ENCODE measurements around the gene GCGR.
A peak's percentile ranks its signal among the peaks of the same experiment; 100 is the strongest.
"Not testable (repeated sequence)": the region's sequence is repeated elsewhere in the genome, so short reads cannot be mapped to it uniquely, and the experiment has no call there.

GCGR gene

GRCh38 chr17:81832608-81833159 is 28.7 kb downstream of the GCGR start:
- peak; percentile 30 to 43 for DNase-seq (ENCODE audit: low read depth in 2 of 2)

DNA sequence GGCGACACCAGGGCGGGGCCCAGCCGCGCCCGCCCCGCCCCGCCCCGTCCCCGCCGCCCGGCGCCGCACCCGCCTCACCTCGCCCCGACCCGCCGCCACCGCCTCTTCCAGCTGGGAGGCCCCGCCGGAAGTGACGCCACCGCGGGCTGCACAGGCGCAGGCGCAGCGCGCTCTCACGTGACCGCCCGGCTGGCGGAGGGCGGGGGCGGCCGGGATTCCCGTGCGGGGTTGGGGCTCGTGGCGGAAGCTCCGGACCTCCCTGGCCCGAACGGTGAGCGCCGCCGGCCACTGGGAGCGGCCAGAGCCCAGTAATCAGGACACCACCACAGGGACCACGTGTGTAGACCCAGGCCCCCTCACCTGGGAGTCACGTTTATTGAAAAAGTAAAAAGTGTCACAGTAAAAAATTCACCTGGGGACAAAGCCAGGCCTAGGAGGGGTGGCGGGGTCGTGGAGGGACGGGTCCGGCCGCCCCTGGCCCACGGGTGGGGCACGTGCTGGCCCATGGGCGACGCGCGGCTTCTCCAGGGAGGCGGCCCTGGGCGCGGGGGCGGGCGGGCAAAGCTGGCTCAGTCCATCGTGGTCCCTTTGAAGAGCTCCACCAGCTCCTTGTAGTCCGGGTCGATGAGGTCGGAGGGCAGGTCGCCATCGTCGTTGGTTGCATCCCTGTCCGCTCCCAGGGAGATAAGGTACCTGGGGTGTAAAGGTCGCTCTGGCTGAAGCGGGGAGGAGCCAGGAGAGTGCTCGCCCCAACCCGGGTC is 29.4 kb downstream of the GCGR start, which contains the start of gene MCRIP1:
TSS of gene MCRIP1 (minus strand) at position 132 of the 761 bp plus-strand sequence. CDS start 8,785 bp downstream, outside the sequence.
- peak; percentile 96 for DNase-seq (ENCODE audit: low read depth in 2 of 2)

GRCh38 chr17:81833921-81834830 is 30.2 kb downstream of the GCGR start:
- DNase-seq (ENCODE audit: low read depth in 2 of 2) = no peak

- no peak for DNase-seq (ENCODE audit: low read depth in 2 of 2)
These were observed 30.9 kb downstream of the GCGR start, which contains the start of gene PPP1R27 for GRCh38 chr17:81834831-81835267. TSS of gene PPP1R27 (minus strand) at chr17:81835050. CDS start at chr17:81834953, 97 bp downstream.

DNA sequence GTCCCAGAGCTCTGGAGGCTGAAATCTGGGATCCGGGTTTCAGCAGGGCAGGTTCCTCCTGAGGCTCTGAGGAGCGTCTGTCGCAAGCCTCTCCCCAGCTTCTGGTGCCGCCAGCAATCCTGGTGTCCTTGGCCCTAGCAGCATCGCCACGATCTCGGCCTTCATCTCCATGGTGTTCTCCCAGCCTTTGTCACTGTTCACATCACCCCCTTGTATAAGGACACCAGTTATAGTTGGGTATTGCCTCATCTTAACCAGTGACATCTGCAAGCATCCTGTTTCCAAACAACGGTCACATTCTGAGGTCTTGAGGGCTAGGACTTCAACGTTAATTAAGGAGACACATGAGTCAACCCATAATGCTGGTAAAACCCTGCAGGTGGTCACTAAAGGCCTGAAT is 33.7 kb downstream of the GCGR start:
- DNase-seq (ENCODE audit: low read depth in 2 of 2) = no peak

GRCh38 chr17:81838753-81839255 is 34.9 kb downstream of the GCGR start:
- no peak for DNase-seq (ENCODE audit: low read depth in 2 of 2)

DNA sequence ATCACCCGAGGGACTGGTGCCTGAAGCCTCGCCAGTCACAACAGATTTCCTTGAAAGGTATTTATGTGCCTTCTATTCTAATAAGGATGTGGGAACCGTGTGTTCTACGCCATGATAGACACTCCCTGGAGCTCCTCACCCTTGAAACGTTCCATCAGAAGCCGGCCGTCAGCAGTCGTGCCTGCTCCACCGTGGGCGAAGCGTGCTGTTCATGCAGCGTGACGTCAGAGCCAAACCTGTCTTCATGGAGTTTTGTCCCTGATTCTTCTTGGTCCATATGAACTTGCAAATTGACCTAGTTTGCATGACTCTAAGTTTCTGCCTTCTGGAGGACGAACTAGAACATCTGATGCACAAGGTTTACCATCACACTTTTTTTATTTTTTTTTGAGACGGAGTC is 35.4 kb downstream of the GCGR start:
- no peak for DNase-seq (ENCODE audit: low read depth in 2 of 2)

DNA sequence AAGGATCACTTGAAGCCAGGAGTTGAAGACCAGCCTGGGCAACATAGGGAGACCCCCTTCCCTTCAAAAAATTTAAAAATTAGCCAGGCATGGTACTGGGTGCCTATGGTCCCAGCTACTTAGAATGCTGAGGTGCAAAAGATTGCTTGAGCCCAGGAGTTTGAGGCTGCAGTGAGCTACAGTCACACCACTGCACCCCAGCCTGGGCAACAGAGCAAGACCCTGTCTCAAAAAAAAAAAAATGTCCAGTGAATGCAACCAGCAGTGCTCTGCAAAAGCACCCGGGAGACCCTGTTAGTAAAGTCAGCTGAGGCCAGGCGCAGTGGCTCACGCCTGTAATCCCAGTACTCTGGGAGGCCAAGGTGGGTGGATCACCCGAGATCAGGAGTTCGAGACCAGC is 36.1 kb downstream of the GCGR start:
- DNase-seq (ENCODE audit: low read depth in 2 of 2) = not testable (repeated sequence)

DNA sequence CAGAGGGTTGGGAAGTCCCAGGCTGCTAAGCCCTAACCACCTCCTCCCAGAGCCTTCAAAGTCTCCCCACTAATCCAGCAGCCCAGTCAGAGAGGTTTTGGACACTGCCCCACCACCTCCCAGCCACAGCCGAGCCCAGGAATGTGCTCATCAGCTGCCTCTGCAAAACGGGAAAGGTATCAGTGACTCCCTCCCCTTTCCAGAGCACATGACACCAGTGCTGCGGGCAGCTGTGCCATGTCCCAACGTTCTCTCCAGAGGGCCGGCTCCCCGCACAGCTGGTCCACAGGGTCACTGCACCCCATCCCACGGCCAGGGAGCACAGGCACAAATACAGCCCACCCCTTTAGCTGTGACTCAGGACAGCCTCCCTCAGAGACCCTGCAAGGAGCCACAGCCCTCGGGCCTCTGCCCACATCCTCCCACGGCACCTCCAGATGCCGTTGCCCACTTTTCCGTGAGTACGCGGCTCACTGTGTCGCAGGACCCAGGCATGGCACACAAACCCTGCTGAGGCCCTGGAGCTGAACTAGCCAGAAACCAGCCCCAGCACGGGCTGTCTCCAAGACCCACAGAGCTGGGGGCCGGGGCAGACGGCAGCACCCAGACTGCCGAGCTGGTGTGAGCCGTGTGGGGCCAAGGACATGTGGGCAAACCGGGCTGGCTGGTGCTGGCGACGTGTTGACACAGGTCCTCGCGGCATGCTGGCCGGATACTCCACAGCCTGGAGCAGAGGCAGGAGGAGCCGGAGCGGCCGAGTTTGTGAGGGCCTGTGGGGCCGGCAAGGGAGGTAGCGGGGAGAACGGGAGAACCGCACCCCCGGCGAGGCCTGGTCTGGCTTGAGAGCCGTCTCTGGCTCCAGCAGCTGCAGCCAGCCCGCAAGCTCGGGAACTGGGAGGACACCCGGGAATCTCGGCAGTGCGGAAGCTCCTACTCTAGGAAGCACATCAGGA is 37.2 kb downstream of the GCGR start:
- DNase-seq (ENCODE audit: low read depth in 2 of 2) = no peak

DNA sequence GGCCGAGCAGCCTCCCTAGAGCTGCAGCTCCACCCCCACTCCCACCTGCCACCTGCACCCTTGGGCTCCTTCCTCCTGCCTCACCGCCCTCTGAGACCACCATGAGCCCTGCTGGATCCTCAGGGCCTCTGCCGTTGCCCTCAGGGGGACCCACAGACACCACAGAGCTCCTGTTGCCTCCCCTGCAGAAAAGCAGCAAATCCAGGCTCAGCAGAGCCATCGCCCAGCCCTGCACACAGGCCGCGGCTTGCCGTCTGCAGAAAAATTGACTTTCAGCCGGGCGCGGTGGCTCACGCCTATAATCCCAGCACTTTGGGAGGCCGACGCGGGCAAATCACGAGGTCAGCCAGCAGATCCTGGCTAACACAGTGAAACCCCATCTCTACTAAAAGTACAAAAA is 37.9 kb downstream of the GCGR start:
- DNase-seq (ENCODE audit: low read depth in 2 of 2) = no peak

GRCh38 chr17:81842378-81842724 is 38.4 kb downstream of the GCGR start:
- no peak for DNase-seq (ENCODE audit: low read depth in 2 of 2)

GRCh38 chr17:81842725-81843504 is 39.0 kb downstream of the GCGR start:
- DNase-seq (ENCODE audit: low read depth in 2 of 2) = no peak

DNA sequence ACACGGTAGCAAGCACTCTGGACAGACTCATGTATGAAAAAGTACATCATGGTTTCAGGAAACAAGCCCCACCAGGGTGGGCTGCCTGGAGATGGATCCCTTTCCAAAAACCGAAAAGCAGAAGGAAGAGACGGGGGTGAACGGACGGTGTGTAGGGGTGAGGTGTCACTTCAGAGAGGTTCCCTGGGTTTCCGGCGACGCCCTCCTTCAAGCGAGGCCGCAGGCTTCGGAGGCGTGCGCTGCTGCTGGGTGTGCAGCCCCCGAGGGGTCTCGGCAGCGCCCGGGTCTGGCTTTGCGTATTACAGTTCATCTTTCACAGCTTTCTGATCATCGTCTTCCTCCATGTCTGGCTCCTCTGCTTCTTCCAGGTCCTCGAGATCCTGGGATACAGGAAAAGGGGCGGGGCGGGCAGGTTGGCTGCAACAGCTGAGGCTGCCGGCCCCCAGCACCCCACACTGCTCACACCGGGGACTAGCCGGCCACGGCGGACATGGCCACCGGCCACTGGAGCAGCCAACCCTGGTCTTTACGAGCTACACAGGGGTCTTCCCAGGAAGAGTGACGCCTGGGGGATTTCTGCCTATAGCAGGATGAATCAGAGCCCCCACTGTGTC is 39.9 kb downstream of the GCGR start:
- DNase-seq (ENCODE audit: low read depth in 2 of 2) = no peak

DNA sequence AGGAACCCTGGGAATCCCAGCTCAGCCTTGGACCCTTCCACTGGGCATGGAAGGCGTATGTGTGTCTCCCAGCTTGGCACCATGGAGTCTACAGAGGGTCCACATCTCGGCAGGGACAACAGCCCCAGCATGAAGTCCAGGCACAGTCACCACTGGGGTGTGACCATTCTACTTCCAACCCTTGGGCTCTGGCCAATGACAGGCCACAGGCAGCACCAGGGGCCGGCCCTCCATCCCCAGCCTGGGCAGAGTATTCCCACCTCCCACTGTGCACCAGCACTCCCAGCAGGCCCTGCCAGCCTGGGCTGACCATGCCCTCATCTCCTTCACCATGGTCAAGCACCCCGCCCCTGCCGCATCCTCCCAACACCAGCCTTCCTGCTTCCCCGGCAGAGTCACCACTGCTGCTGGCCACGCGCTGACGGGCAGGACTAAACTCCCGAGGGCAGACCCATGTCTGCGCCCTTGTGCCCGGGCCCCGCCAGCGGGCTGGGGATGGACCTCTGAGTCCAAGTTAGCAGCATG is 40.4 kb downstream of the GCGR start:
- DNase-seq (ENCODE audit: low read depth in 2 of 2) = no peak

DNA sequence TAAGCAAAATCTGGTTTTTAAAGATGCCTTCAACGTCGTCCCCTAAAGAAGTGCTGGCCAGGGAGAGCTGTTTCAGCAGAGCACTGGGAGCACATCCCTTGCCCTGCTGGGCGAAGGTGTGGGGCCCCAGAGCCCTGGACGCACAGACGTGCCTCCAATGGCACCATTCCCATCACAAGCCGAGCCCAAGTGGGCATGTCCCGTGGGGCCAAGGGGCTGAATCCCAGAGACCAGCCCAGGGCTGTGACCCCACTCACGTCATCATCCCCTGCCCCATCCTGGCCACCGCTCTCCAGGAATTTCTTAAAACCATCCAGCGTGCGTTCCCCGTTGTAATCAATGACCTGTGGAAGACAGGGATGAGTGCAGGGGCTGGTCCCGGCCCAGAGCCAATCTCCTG is 40.9 kb downstream of the GCGR start:
- DNase-seq (ENCODE audit: low read depth in 2 of 2) = no peak

DNA sequence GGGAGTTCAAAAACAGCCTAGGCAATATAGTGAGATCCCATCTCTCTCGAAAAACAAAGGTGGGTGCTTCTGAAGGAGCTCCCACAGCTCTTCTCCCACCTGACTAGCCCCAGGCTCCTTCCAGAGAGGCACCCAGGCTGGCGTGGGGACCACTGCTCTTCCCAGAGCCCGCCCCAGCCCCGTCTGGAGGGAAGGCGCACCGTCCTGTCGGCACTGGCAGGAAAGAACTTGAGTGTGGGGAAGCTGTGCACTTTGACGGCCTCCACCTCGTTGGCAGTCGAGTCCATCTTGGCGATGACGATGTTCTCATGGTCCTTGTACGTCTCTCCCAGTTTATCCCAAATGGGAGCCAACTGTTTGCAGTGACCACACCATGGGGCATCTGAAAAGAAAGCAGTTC is 41.4 kb downstream of the GCGR start:
- DNase-seq (ENCODE audit: low read depth in 2 of 2) = no peak

- no peak for DNase-seq (ENCODE audit: low read depth in 2 of 2)
These were observed 42.2 kb downstream of the GCGR start for GRCh38 chr17:81845881-81846742.

Measured in stimulated activated CD4-positive, alpha-beta T cell treated with anti-CD3 and anti-CD28 coated beads, Interleukin-4, amount 100 ng/mL, for 48 hours (primary cell).